Activated CD8-positive, alpha-beta memory T cell treated with anti-CD3 and anti-CD28 coated beads for 4 hours (primary cell): ENCODE results near the gene MAB21L2.
"Not testable (repeated sequence)": the region's sequence is repeated elsewhere in the genome, so short reads cannot be mapped to it uniquely, and the experiment has no call there.

Experiments
- DNase-seq, 2 donors: peaks; one replicate each; pipeline ENCODE4 v3.0.0-alpha.2; 2020; ENCODE audit warnings: low read depth in 2 of 2

MAB21L2 gene

GRCh38 chr4:150582146-150582872 lies at the start of gene MAB21L2:
Gene MAB21L2 (plus strand): TSS chr4:150582151. CDS start chr4:150583030, 879 bp downstream.
- no peak for DNase-seq

GRCh38 chr4:150533673-150534072 lies 48.3 kb upstream of the MAB21L2 start:
- DNase-seq: no peak

GRCh38 chr4:150534818-150535217 lies 47.1 kb upstream of the MAB21L2 start:
- no peak for DNase-seq

GRCh38 chr4:150537911-150538310 lies 44.0 kb upstream of the MAB21L2 start:
- not testable (repeated sequence) for DNase-seq

GRCh38 chr4:150540536-150540935 lies 41.4 kb upstream of the MAB21L2 start:
- no peak for DNase-seq

GRCh38 chr4:150540959-150541360 lies 41.0 kb upstream of the MAB21L2 start:
- no peak for DNase-seq

- DNase-seq: no peak
Measured at GRCh38 chr4:150541681-150542080, 40.3 kb upstream of the MAB21L2 start.

GRCh38 chr4:150543042-150543441 lies 38.9 kb upstream of the MAB21L2 start:
- no peak for DNase-seq

GRCh38 chr4:150546286-150546685 lies 35.7 kb upstream of the MAB21L2 start:
- no peak for DNase-seq

GRCh38 chr4:150547154-150547838 lies 34.7 kb upstream of the MAB21L2 start:
- no peak for DNase-seq

- not testable (repeated sequence) for DNase-seq
Measured at GRCh38 chr4:150557811-150558210, 24.1 kb upstream of the MAB21L2 start.

GRCh38 chr4:150561143-150561737 lies 20.7 kb upstream of the MAB21L2 start:
- no peak for DNase-seq

- no peak for DNase-seq
Measured at GRCh38 chr4:150562250-150562649, 19.7 kb upstream of the MAB21L2 start.

GRCh38 chr4:150562751-150563150 lies 19.2 kb upstream of the MAB21L2 start:
- no peak for DNase-seq

GRCh38 chr4:150564967-150565366 lies 17.0 kb upstream of the MAB21L2 start:
- not testable (repeated sequence) for DNase-seq

GRCh38 chr4:150567070-150567469 lies 14.9 kb upstream of the MAB21L2 start:
- DNase-seq: no peak

GRCh38 chr4:150569384-150569987 lies 12.5 kb upstream of the MAB21L2 start:
- DNase-seq: no peak

GRCh38 chr4:150569998-150570535 lies 11.9 kb upstream of the MAB21L2 start:
- DNase-seq: no peak

GRCh38 chr4:150570862-150571261 lies 11.1 kb upstream of the MAB21L2 start:
- no peak for DNase-seq

- DNase-seq: no peak
Measured at GRCh38 chr4:150572704-150573504, 9.0 kb upstream of the MAB21L2 start.

- DNase-seq: no peak
Measured at GRCh38 chr4:150573534-150573933, 8.4 kb upstream of the MAB21L2 start.
